ENCODE data around the gene NDEL1.

The NDEL1 gene

GRCh38 chr17:8413328-8413727 lies 22.4 kb upstream of the NDEL1 start:
- DNase-seq (ENCODE audit: insufficient read length, low spot score) (no peak), FAIRE-seq (no peak)

DNA sequence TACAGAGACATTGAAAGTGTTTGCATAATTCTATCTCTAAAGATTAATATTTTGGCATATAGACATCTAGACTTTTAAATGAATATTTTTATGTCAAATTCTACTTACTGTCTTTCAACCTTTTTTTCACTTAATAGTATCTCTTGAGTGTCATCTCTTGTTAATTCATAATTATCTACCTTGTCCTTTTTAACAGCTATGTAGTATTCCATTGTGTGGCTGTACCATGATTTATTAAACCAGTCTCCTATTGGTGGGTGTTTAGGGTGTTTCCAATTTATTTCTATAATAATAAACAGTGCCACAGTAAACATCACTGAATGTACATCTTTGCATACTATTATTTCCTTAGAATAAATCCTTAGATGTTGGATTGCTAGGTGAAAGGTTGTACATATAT lies 21.7 kb upstream of the NDEL1 start:
- FAIRE-seq: no peak

DNA sequence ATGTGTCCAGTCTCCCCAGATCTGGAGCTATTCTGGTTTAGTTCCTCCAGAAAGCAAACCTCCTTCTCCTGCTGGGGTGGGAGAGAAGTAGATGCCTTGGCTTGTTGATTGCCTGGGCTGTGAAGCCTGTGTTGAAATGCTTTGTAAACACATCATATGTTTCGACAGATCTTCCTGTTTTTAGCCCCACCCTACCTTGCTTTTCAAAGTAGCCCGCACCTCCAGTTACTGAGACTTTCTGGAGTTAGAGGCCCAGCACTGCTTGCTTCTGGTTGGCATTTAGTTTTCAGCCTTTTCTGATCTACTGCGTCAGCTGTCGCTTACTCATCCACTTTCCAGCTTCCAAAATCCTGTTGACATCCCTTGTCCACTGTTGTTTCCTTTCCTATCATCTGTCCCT lies 17.9 kb upstream of the NDEL1 start:
- no peak for FAIRE-seq

More for the DNA sequence above, 21.7 kb upstream of the NDEL1 start:
- DNase-seq (ENCODE audit: insufficient read length, low spot score): no peak

DNA sequence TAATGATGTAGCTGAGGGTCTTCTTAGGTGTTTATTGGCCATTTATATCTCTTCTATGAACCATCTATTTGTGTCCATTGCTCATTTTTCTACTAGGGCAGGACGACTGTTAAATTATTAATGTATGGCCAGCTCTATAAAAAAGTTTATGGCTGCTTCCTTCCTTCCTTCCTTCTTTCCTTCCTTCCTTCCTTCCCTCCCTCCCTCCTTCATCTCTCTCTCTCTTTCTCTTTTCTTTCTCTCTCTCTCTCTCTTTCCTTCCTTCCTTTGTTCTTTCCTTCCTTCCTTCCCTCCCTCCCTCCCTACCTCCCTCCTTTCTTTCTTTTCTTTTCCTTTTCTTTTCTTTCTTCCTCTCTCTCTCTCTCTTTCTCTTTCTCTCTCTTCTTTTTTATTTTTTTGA lies 17.2 kb upstream of the NDEL1 start:
- DNase-seq (ENCODE audit: insufficient read length, low spot score): no peak
- no peak for FAIRE-seq

More for the DNA sequence above, 17.9 kb upstream of the NDEL1 start:
- DNase-seq (ENCODE audit: insufficient read length, low spot score): no peak

GRCh38 chr17:8419305-8419704 lies 16.4 kb upstream of the NDEL1 start:
- DNase-seq (ENCODE audit: insufficient read length, low spot score) (no peak), FAIRE-seq (no peak)

DNA sequence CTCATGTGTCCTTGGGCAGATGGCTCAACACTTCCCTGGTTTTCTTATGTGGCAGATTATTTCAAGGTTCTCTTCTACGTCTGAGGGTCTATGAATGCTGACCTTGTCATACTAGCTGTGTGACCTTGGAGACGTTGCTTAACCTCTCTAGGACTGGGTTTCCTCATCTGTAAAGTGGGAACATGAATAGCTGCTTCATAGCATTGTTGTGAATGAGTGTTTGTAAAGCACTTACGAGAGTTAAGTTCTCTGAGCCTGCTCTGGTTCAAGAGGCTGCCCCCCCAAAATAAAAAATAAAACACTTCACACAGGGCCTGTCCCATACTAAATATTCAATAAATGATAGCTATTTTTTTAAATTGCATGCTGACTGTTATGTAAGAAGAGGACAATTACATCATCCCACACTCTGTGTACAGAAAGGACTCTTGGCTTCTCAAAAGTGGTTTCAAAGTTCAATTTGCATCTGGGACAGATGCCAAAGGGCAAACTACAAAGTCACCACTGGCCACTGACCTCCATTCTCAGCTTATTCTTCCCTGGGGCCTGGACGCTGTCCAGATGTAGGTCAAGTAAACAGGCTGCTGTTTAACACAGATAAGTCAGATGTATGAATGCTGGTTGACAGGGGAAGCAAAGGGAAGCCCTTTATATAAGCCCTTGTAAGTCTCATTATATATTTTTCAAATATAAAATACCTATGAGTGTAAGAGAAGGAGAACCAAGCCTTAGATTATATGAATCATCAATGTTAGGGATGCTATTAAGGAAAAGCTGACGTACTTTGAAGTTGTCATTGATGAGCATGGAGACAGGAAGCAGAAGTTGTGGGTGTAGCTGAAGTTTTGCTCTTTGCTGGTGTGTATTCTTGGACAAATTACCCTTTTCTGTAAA lies 15.4 kb upstream of the NDEL1 start:
- FAIRE-seq: no peak

DNA sequence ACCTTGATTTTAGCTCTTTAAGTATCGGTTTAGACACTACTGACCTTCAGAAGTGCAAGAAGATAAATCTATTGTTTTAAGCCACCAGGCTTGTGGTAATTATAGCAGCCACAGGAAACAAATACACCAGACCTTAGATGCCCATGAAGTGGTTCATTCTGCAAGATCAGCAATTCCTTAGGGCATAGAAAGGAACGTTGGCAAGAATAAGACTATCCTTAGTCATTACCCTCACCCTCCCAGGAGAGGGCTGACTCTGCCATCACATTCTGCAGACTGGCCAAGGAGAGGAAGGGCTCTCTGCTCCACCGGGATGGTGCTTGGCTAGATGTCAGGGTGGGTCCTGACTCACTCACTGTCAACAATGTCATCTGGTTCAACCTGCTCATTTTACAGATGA lies 14.1 kb upstream of the NDEL1 start:
- FAIRE-seq: no peak
- no peak for DNase-seq (ENCODE audit: insufficient read length, low spot score)

More for the DNA sequence above, 15.4 kb upstream of the NDEL1 start:
- DNase-seq (ENCODE audit: insufficient read length, low spot score): no peak

DNA sequence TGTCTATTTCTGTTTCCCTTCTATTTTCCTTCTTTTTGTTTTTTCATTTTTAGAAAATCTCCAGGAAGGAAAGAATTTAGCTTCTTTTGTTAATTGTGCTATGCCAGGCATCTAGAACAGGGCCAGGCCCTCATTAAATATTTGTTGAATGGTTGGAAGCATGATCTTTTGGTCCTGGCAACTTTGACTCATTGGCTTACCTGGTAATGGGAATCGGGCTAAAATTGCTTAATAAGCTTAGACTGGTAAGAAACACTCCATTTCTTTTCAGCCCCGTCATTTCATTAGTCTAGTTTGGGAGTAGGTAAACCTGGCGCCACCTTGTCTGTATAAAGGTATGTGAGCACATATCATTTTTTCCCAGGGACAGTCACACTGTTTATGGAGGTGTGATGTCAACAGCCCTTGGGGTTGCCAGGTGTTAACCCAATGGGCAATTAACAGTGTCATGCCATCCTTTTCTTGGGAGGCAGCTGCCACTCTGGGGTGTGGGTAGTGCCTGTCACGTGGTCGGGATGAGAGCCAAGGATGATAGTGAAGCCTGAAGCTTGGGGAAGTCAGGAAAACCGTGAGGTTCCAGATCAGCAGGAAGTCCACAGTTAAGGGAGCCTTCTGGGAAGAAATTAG lies 9.5 kb upstream of the NDEL1 start:
- DNase-seq (ENCODE audit: insufficient read length, low spot score): no peak
- FAIRE-seq: no peak

DNA sequence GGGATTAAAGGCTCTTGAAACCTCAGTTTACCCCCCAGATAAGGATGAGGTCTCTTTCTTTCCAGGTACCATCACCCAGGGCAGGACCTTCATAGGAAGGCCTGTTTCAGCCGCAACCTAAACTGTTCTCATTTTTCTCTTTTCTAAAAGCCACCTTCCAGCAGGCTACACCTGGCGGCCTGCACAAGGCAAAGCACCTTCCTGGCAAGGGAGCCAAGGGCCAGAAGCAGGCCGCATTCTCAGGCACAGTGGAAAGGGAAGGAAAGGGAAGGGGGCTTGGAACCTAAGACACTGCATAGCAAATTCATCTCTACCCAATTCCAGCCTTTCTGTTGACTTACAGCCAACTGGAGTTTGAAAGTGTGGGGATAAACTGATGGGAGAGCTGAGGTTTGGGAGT lies 8.9 kb upstream of the NDEL1 start:
- no peak for FAIRE-seq

DNA sequence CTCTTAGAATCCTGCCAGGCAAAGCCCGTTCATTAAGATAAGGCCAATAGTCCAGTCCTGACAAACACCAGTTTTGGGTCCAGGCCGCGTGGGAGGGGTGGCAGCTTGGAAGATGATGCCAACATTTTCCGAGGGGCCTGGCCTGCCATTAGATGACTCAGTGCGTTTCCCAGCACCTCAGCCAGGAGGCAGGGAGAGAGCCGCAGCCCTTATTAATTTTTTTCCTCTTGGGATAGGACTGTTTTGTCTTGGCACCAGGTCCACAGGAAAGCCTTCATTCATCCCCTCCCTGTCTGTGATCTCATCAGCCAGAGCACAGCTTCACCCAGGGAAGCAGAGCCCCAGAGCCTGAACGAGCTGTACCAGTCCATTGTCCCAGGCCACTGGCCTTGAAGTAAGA lies 4.7 kb upstream of the NDEL1 start:
- DNase-seq (ENCODE audit: insufficient read length, low spot score) (no peak), FAIRE-seq (no peak)

More for the DNA sequence above, 8.9 kb upstream of the NDEL1 start:
- DNase-seq (ENCODE audit: insufficient read length, low spot score): no peak

GRCh38 chr17:8436169-8436843 lies 622 bp downstream of the NDEL1 start:
- DNase-seq (ENCODE audit: insufficient read length, low spot score): peak; percentile 17
- FAIRE-seq: peak; percentile 61

GRCh38 chr17:8436844-8437171 lies 1.1 kb downstream of the NDEL1 start:
- no peak for FAIRE-seq
- DNase-seq (ENCODE audit: insufficient read length, low spot score): no peak

GRCh38 chr17:8438441-8438840 lies 2.8 kb downstream of the NDEL1 start:
- no peak for DNase-seq (ENCODE audit: insufficient read length, low spot score)
- no peak for FAIRE-seq

- DNase-seq (ENCODE audit: insufficient read length, low spot score) (no peak), FAIRE-seq (no peak)
These were observed 4.0 kb downstream of the NDEL1 start for GRCh38 chr17:8439681-8440080.

- no peak for DNase-seq (ENCODE audit: insufficient read length, low spot score)
These were observed 6.0 kb downstream of the NDEL1 start for GRCh38 chr17:8441690-8442089.

GRCh38 chr17:8442310-8442709 lies 6.6 kb downstream of the NDEL1 start:
- no peak for FAIRE-seq
- no peak for DNase-seq (ENCODE audit: insufficient read length, low spot score)

More at GRCh38 chr17:8441690-8442089, 6.0 kb downstream of the NDEL1 start:
- FAIRE-seq: no peak

DNA sequence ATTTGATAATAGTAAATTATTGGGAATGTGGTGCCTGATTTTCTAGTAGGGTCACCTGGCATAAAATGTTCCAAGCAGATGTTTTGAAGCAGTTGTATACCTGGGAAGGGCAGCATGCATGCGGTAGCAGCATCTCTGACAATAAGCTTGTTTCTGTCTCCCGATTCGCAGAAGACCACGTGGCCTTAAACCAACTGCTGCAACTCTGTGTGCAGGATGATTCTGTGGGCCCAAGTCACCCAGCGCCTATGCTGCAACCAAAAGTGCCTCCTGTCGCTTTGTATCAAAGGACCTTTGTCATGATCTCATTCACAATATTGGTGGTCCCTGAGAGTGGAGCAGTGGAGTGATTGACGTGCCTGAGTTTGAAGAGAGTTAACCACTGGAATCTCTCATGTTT lies 8.1 kb downstream of the NDEL1 start:
- no peak for DNase-seq (ENCODE audit: insufficient read length, low spot score)
- no peak for FAIRE-seq

DNA sequence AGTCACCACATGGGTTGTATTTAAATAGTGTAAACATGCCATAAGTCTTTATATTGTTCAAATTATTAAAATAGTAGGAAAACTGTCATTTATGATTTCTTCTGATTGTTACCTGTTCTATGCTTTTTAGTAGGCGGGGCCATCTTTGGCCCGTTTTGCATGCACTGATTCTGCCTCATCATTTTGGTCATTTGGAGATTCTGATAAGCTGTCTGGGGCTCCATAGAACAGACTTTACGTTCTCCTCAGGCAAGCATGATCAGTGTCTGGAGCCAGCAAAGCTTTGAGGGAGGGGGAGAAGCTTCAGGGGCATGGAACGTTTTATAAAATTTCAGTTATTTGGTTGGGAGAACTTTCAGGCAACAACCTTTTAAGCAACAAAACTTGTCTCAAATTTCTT lies 8.8 kb downstream of the NDEL1 start:
- no peak for DNase-seq (ENCODE audit: insufficient read length, low spot score)
- no peak for FAIRE-seq

GRCh38 chr17:8445536-8445935 lies 9.9 kb downstream of the NDEL1 start:
- no peak for DNase-seq (ENCODE audit: insufficient read length, low spot score)
- FAIRE-seq: peak; percentile 47

DNA sequence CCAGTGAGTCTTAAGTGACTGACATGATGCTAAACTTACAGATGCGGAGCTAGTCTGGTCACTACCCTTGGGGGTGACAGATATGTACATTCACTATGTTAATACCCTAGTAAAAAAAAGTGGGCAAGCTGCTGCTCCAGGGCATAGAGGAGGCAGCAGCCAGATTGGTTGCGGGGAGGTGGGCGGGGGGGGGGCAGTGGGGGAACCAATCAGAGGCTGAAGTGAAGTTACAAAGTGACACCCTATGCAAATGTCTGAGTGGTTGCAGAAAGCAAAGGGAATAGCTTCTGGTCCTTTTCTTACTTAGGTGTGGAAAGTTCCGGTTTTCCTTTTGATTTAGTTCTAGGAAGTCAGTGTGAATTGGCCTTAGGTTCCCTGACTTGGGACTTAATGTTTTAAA lies 12.1 kb downstream of the NDEL1 start:
- DNase-seq (ENCODE audit: insufficient read length, low spot score) (no peak), FAIRE-seq (no peak)

DNA sequence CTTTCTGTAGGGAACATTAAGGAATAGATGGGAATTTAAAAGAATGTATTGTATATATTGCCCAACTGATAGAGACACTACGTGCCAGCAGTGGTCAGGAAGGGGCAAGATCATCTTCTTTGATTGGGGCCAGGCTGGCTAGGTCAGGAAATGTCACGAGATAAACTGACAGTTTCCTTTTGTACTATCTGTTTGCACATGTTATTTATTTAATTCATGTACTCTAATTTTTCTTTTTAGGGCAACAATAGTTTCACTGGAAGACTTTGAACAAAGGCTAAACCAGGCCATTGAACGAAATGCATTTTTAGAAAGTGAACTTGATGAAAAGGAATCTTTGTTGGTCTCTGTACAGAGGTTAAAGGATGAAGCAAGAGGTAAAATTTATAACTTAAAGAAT lies 12.6 kb downstream of the NDEL1 start:
- FAIRE-seq: no peak
- no peak for DNase-seq (ENCODE audit: insufficient read length, low spot score)
